Measurements from ENCODE around the gene CRYBB1. TPM values are rescaled to one million over a fixed set of nuclear protein-coding genes. Genes with fewer than 3 reads are reported as not detected.

Gene CRYBB1
- total RNA-seq, 4 donors from 2014 or later: 1.1 to 6.4 TPM; not detected in 2

- no peaks in the 10 kb centered on the region for H3K9me3 ChIP-seq
- H3K4me1 ChIP-seq: peaks cover 0 to 13% (median 0%) of the 10 kb centered on the region in 4 donors
- H3K27me3 ChIP-seq: no peaks in the 10 kb centered on the region
- intact Hi-C loops (cut with DNase I; ENCODE audit: low total_unique reads) (no loop called here), in situ Hi-C loops (cut with MboI; ENCODE audit: low pct_ligation_motif_present in 1 of 4, low pct_unique_long_range_greater_than_20kb in 1 of 4, low sequenced_read_pairs in 3 of 4) (no loop called here)
- peak overlapping the region in 2 of 4 donors; percentile 5 to 40 for H3K27ac ChIP-seq
- H3K4me3 ChIP-seq: no peak overlapping the region
- DNase-seq: peak; percentile 17
- no peaks in the 10 kb centered on the region for H3K36me3 ChIP-seq
- 71 to 81% methylated on average over 1 to 10 of the region's 10 CpGs for WGBS, 2 donors (ENCODE audit: low coverage in 1 of 2)
- no peak for TF ChIP-seq EP300 (IDR thresholded peaks at IDR 0.05; ENCODE audit: low read depth)
- TF ChIP-seq, protein P1, sequence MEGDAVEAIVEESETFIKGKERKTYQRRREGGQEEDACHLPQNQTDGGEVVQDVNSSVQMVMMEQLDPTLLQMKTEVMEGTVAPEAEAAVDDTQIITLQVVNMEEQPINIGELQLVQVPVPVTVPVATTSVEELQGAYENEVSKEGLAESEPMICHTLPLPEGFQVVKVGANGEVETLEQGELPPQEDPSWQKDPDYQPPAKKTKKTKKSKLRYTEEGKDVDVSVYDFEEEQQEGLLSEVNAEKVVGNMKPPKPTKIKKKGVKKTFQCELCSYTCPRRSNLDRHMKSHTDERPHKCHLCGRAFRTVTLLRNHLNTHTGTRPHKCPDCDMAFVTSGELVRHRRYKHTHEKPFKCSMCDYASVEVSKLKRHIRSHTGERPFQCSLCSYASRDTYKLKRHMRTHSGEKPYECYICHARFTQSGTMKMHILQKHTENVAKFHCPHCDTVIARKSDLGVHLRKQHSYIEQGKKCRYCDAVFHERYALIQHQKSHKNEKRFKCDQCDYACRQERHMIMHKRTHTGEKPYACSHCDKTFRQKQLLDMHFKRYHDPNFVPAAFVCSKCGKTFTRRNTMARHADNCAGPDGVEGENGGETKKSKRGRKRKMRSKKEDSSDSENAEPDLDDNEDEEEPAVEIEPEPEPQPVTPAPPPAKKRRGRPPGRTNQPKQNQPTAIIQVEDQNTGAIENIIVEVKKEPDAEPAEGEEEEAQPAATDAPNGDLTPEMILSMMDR (IDR thresholded peaks at IDR 0.05): no peak
- no peak for TF ChIP-seq POLR2A (IDR thresholded peaks at IDR 0.05)
- TF ChIP-seq POLR2AphosphoS5 (IDR thresholded peaks at IDR 0.05): no peak
These were observed 44.7 kb downstream of the CRYBB1 start for GRCh38 chr22:26573026-26573662.

- Histone ChIP-seq H3K9me3 (no peaks in the 10 kb centered on the region), H3K4me1 (peaks cover 0 to 13% (median 0%) of the 10 kb centered on the region in 4 donors), H3K4me3 (no peak overlapping the region), H3K27me3 (no peaks in the 10 kb centered on the region), H3K36me3 (no peaks in the 10 kb centered on the region), H3K27ac (no peak overlapping the region)
- WGBS, 2 donors (ENCODE audit: low coverage in 1 of 2): 94 to 95% methylated on average over 6 to 13 of the region's 13 CpGs
- no peak for DNase-seq
- TF ChIP-seq, protein P1 (IDR thresholded peaks at IDR 0.05): no peak
- no peak for TF ChIP-seq EP300 (IDR thresholded peaks at IDR 0.05; ENCODE audit: low read depth)
- TF ChIP-seq POLR2AphosphoS5 (IDR thresholded peaks at IDR 0.05): no peak
- TF ChIP-seq POLR2A (IDR thresholded peaks at IDR 0.05): no peak
- intact Hi-C loops (cut with DNase I; ENCODE audit: low total_unique reads): no loop called here
- in situ Hi-C loops (cut with MboI; ENCODE audit: low pct_ligation_motif_present in 1 of 4, low pct_unique_long_range_greater_than_20kb in 1 of 4, low sequenced_read_pairs in 3 of 4): no loop called here
These were observed 46.8 kb downstream of the CRYBB1 start for GRCh38 chr22:26570864-26571525.

GRCh38 chr22:26570115-26570514 is 47.7 kb downstream of the CRYBB1 start:
- H3K9me3 ChIP-seq: no peaks in the 10 kb centered on the region
- no peak for DNase-seq
- no peak overlapping the region for H3K4me3 ChIP-seq
- WGBS, 2 donors (ENCODE audit: low coverage in 1 of 2): 28 to 35% methylated on average over 4 to 10 of the region's 10 CpGs
- H3K4me1 ChIP-seq: peaks cover 0 to 13% (median 0%) of the 10 kb centered on the region in 4 donors
- H3K27ac ChIP-seq: no peak overlapping the region
- intact Hi-C loops (cut with DNase I; ENCODE audit: low total_unique reads): no loop called here
- H3K27me3 ChIP-seq: no peaks in the 10 kb centered on the region
- H3K36me3 ChIP-seq: no peaks in the 10 kb centered on the region
- in situ Hi-C loops (cut with MboI; ENCODE audit: low pct_ligation_motif_present in 1 of 4, low pct_unique_long_range_greater_than_20kb in 1 of 4, low sequenced_read_pairs in 3 of 4): no loop called here
- TF ChIP-seq EP300 (IDR thresholded peaks at IDR 0.05; ENCODE audit: low read depth) (no peak), POLR2AphosphoS5 (IDR thresholded peaks at IDR 0.05) (no peak), POLR2A (IDR thresholded peaks at IDR 0.05) (no peak)
- TF ChIP-seq, protein P1 (IDR thresholded peaks at IDR 0.05): no peak

DNA sequence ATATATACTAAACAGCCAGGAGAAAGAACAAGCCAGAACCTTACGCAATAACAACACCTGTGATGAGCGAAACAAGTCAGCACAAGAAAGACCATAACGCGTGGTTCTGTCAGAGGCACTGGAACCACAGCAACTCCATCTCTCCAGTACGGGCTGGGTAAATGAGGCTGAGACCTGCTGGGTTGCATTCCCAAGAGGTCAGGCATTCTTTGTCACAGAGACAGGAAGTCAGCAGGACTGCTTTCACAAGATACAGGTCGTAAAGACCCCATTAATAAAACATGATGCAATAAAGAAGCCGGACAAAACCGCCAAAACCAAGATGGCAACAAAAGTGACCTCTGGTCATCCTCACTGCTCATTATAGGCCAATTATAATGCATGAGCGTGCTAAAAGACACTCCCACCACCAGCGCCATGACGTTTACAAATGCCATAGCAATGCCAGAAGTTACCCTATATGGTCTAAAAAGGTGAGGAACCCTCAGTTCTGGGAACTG is 49.6 kb downstream of the CRYBB1 start:
- 81 to 100% methylated on average over 2 to 11 of the region's 11 CpGs for WGBS, 2 donors (ENCODE audit: low coverage in 1 of 2)

More for the DNA sequence above, 49.6 kb downstream of the CRYBB1 start:
- H3K4me1 ChIP-seq: peaks cover 0 to 3% (median 0%) of the 10 kb centered on the region in 4 donors
- intact Hi-C loops (cut with DNase I; ENCODE audit: low total_unique reads) (no loop called here), in situ Hi-C loops (cut with MboI; ENCODE audit: low pct_ligation_motif_present in 1 of 4, low pct_unique_long_range_greater_than_20kb in 1 of 4, low sequenced_read_pairs in 3 of 4) (no loop called here)
- no peak overlapping the region for H3K27ac ChIP-seq
- no peaks in the 10 kb centered on the region for H3K27me3 ChIP-seq
- no peaks in the 10 kb centered on the region for H3K9me3 ChIP-seq
- no peak for DNase-seq
- no peak for TF ChIP-seq POLR2AphosphoS5 (IDR thresholded peaks at IDR 0.05)
- no peaks in the 10 kb centered on the region for H3K36me3 ChIP-seq
- H3K4me3 ChIP-seq: no peak overlapping the region

Measured in transverse colon (tissue), 4 donors.